Erythroblast (primary cell): ENCODE results near the gene PLCH2.

Experiments
- GATA1 ChIP-seq: IDR thresholded peaks from 2 replicates; pipeline ENCODE4 v1.6.1; 2011; ENCODE audit warnings: low read depth, mild to moderate bottlenecking, control low read depth, low read length, moderate library complexity
- POLR2A ChIP-seq: IDR thresholded peaks from 2 replicates; pipeline ENCODE4 v1.6.1; 2011; ENCODE audit warnings: mild to moderate bottlenecking, low read length

DNA sequence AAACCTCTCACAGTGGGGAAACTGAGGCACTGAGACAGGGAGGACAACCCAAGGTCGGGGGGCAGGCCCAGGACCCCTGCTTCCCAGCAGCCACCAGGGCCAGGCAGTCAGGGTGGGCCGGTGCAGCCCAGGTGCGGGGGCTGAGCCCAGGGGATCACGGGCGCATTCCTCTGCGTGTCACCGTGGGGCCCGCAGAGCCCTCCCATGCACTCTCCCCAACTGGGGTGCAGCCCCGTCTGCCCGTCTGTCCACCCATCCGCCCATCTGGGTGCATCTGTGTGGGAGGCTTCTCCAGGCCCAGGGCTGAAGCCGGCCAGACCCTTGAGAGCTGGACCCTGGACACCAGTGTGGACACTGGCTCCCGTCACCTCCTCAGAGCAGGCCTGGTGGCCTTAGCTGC, 2.9 kb upstream of the PLCH2 start:
- TF ChIP-seq POLR2A (no peak), GATA1 (no peak)
